ENCODE data around the gene RRP1B. TPM values are rescaled to one million over a fixed set of nuclear protein-coding genes. Genes with fewer than 3 reads are reported as not detected.
A peak's percentile ranks its signal among the peaks of the same experiment; 100 is the strongest.

The RRP1B gene
- total and polyA plus RNA-seq, 2 experiments from 2014 or later = 54.8 to 95.7 TPM

DNA sequence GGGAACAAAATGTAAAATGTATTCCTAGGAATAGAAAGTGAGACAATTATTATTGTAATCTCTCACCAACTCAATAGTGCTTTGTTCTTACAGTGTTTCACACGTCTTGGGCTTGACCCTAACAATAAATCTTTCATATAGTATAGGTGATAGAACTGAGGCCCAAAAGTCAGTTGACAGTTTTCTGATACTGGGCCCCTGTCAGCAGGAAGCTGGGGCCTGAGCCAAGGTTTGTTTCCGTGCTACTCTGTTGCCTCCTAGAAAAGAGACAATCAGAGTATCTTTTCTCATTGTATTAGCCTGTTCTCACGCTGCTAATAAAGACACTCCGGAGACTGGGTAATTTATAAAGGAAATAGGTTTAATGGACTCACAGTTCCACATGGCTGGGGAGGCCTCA lies 5.0 kb downstream of the RRP1B start:
- Histone ChIP-seq H4K20me1 (replicated peaks; ENCODE audit: insufficient read depth) (peaks cover 50% of the 10 kb centered on the region), H3K27me3 (ENCODE audit: insufficient read depth) (no peaks in the 10 kb centered on the region), H3K27ac (ENCODE audit: low read depth) (0 out of 2 replicates have a peak overlapping the region, but pooled peaks have one; percentile 26), H3K4me2 (no peak overlapping the region), H3K36me3 (ENCODE audit: insufficient read depth) (peaks cover 22% of the 10 kb centered on the region), H2AFZ (no peak overlapping the region), H3K4me3 (no peak overlapping the region), H3F3A (replicated peaks; ENCODE audit: low read depth) (0 out of 2 replicates have a peak, but pooled peaks cover 7% of the 10 kb centered on the region), H3K4me1 (ENCODE audit: insufficient read depth) (peaks cover 14% of the 10 kb centered on the region), H3K79me2 (replicated peaks; ENCODE audit: insufficient read depth) (peaks cover 98% of the 10 kb centered on the region), H3K9me2 (ENCODE audit: insufficient read depth) (no peaks in the 10 kb centered on the region)
- ATAC-seq = no peak
- H3K27ac Mint-ChIP-seq = no peak overlapping the region
- H3K9me3 Mint-ChIP-seq = no peaks in the 10 kb centered on the region
- no peak for TF ChIP-seq POLR2AphosphoS5 (IDR thresholded peaks at IDR 0.05; ENCODE audit: low read depth)
- no peak for TF ChIP-seq EZH2phosphoT487 (IDR thresholded peaks at IDR 0.05; ENCODE audit: unreplicated experiment)
- TF ChIP-seq CREB1 (CRISPR knock-in tag; IDR thresholded peaks at IDR 0.05; ENCODE audit: low read depth) = no peak
- TF ChIP-seq STAT1 (IDR thresholded peaks at IDR 0.05; ENCODE audit: unreplicated experiment) = no peak
- DNase-seq (ENCODE audit: low spot score) = no peak
- H3K4me3 Mint-ChIP-seq = no peak overlapping the region
- H3K4me1 Mint-ChIP-seq = peaks cover 27% of the 10 kb centered on the region
- peaks cover 6% of the 10 kb centered on the region for H3K27me3 Mint-ChIP-seq (ENCODE audit: insufficient read depth, low read depth, poor library complexity)
- H3K36me3 Mint-ChIP-seq (ENCODE audit: low read depth) = peaks cover 69% of the 10 kb centered on the region

DNA sequence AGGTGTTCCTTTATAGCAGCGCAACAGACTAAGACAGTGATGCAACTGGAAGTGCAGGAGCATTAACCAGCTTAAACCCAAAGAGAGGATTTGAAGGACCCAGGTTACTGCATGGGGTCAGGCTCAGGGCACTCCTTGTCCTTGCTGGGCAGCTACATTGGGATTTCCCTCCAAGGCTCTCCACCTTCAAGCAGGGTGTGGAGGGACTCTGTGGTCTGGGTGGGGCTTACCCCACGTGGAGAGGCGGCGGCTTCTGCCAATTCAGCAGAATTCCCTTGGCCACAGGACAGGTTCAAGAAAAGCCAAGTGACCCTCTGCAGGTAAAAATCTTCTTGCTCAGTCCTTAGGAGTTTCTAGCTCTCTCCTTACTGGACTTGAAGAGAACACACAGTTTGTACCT lies 6.5 kb downstream of the RRP1B start:
- Histone ChIP-seq H4K20me1 (replicated peaks; ENCODE audit: insufficient read depth) (peaks cover 56% of the 10 kb centered on the region), H3K79me2 (replicated peaks; ENCODE audit: insufficient read depth) (peaks cover 96% of the 10 kb centered on the region), H3K27me3 (ENCODE audit: insufficient read depth) (no peaks in the 10 kb centered on the region), H2AFZ (no peak overlapping the region), H3K4me2 (no peak overlapping the region), H3F3A (replicated peaks; ENCODE audit: low read depth) (0 out of 2 replicates have a peak, but pooled peaks cover 7% of the 10 kb centered on the region), H3K36me3 (ENCODE audit: insufficient read depth) (peaks cover 22% of the 10 kb centered on the region), H3K9me2 (ENCODE audit: insufficient read depth) (no peaks in the 10 kb centered on the region), H3K4me1 (ENCODE audit: insufficient read depth) (peaks cover 7% of the 10 kb centered on the region; the same call in 1 of the 2 replicates), H3K4me3 (no peak overlapping the region), H3K27ac (ENCODE audit: low read depth) (no peak overlapping the region)
- no peak for DNase-seq (ENCODE audit: low spot score)
- Mint-ChIP-seq H3K4me3 (no peak overlapping the region), H3K27ac (no peak overlapping the region), H3K27me3 (ENCODE audit: insufficient read depth, low read depth, poor library complexity) (peaks cover 3% of the 10 kb centered on the region), H3K4me1 (peaks cover 24% of the 10 kb centered on the region), H3K36me3 (ENCODE audit: low read depth) (peaks cover 74% of the 10 kb centered on the region), H3K9me3 (no peaks in the 10 kb centered on the region)
- ATAC-seq = no peak
- TF ChIP-seq EZH2phosphoT487 (IDR thresholded peaks at IDR 0.05; ENCODE audit: unreplicated experiment) (no peak), NANOG (IDR thresholded peaks at IDR 0.05; ENCODE audit: borderline replicate concordance) (no peak), STAT1 (IDR thresholded peaks at IDR 0.05; ENCODE audit: unreplicated experiment) (no peak), EZH2 (IDR thresholded peaks at IDR 0.05; ENCODE audit: low read depth, unreplicated experiment) (no peak), JUNB (IDR thresholded peaks at IDR 0.05; ENCODE audit: unreplicated experiment) (no peak), POLR2AphosphoS5 (IDR thresholded peaks at IDR 0.05; ENCODE audit: low read depth) (no peak), ZNF331 (CRISPR knock-in tag; IDR thresholded peaks at IDR 0.05; ENCODE audit: low read depth) (no peak), CREB1 (CRISPR knock-in tag; IDR thresholded peaks at IDR 0.05; ENCODE audit: low read depth) (no peak), ZNF114 (CRISPR knock-in tag; IDR thresholded peaks at IDR 0.05) (no peak)
- TF ChIP-seq, protein P1, sequence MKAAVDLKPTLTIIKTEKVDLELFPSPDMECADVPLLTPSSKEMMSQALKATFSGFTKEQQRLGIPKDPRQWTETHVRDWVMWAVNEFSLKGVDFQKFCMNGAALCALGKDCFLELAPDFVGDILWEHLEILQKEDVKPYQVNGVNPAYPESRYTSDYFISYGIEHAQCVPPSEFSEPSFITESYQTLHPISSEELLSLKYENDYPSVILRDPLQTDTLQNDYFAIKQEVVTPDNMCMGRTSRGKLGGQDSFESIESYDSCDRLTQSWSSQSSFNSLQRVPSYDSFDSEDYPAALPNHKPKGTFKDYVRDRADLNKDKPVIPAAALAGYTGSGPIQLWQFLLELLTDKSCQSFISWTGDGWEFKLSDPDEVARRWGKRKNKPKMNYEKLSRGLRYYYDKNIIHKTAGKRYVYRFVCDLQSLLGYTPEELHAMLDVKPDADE (IDR thresholded peaks at IDR 0.05) = no peak
- TF ChIP-seq, protein P2, sequence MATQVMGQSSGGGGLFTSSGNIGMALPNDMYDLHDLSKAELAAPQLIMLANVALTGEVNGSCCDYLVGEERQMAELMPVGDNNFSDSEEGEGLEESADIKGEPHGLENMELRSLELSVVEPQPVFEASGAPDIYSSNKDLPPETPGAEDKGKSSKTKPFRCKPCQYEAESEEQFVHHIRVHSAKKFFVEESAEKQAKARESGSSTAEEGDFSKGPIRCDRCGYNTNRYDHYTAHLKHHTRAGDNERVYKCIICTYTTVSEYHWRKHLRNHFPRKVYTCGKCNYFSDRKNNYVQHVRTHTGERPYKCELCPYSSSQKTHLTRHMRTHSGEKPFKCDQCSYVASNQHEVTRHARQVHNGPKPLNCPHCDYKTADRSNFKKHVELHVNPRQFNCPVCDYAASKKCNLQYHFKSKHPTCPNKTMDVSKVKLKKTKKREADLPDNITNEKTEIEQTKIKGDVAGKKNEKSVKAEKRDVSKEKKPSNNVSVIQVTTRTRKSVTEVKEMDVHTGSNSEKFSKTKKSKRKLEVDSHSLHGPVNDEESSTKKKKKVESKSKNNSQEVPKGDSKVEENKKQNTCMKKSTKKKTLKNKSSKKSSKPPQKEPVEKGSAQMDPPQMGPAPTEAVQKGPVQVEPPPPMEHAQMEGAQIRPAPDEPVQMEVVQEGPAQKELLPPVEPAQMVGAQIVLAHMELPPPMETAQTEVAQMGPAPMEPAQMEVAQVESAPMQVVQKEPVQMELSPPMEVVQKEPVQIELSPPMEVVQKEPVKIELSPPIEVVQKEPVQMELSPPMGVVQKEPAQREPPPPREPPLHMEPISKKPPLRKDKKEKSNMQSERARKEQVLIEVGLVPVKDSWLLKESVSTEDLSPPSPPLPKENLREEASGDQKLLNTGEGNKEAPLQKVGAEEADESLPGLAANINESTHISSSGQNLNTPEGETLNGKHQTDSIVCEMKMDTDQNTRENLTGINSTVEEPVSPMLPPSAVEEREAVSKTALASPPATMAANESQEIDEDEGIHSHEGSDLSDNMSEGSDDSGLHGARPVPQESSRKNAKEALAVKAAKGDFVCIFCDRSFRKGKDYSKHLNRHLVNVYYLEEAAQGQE (IDR thresholded peaks at IDR 0.05; ENCODE audit: unreplicated experiment) = no peak
- TF ChIP-seq, protein P3, sequence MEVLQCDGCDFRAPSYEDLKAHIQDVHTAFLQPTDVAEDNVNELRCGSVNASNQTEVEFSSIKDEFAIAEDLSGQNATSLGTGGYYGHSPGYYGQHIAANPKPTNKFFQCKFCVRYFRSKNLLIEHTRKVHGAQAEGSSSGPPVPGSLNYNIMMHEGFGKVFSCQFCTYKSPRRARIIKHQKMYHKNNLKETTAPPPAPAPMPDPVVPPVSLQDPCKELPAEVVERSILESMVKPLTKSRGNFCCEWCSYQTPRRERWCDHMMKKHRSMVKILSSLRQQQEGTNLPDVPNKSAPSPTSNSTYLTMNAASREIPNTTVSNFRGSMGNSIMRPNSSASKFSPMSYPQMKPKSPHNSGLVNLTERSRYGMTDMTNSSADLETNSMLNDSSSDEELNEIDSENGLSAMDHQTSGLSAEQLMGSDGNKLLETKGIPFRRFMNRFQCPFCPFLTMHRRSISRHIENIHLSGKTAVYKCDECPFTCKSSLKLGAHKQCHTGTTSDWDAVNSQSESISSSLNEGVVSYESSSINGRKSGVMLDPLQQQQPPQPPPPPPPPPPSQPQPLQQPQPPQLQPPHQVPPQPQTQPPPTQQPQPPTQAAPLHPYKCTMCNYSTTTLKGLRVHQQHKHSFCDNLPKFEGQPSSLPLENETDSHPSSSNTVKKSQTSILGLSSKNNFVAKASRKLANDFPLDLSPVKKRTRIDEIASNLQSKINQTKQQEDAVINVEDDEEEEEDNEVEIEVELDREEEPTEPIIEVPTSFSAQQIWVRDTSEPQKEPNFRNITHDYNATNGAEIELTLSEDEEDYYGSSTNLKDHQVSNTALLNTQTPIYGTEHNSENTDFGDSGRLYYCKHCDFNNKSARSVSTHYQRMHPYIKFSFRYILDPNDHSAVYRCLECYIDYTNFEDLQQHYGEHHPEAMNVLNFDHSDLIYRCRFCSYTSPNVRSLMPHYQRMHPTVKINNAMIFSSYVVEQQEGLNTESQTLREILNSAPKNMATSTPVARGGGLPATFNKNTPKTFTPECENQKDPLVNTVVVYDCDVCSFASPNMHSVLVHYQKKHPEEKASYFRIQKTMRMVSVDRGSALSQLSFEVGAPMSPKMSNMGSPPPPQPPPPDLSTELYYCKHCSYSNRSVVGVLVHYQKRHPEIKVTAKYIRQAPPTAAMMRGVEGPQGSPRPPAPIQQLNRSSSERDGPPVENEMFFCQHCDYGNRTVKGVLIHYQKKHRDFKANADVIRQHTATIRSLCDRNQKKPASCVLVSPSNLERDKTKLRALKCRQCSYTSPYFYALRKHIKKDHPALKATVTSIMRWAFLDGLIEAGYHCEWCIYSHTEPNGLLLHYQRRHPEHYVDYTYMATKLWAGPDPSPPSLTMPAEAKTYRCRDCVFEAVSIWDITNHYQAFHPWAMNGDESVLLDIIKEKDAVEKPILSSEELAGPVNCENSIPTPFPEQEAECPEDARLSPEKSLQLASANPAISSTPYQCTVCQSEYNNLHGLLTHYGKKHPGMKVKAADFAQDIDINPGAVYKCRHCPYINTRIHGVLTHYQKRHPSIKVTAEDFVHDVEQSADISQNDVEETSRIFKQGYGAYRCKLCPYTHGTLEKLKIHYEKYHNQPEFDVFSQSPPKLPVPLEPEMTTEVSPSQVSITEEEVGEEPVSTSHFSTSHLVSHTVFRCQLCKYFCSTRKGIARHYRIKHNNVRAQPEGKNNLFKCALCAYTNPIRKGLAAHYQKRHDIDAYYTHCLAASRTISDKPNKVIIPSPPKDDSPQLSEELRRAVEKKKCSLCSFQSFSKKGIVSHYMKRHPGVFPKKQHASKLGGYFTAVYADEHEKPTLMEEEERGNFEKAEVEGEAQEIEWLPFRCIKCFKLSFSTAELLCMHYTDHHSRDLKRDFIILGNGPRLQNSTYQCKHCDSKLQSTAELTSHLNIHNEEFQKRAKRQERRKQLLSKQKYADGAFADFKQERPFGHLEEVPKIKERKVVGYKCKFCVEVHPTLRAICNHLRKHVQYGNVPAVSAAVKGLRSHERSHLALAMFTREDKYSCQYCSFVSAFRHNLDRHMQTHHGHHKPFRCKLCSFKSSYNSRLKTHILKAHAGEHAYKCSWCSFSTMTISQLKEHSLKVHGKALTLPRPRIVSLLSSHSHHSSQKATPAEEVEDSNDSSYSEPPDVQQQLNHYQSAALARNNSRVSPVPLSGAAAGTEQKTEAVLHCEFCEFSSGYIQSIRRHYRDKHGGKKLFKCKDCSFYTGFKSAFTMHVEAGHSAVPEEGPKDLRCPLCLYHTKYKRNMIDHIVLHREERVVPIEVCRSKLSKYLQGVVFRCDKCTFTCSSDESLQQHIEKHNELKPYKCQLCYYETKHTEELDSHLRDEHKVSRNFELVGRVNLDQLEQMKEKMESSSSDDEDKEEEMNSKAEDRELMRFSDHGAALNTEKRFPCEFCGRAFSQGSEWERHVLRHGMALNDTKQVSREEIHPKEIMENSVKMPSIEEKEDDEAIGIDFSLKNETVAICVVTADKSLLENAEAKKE (CRISPR knock-in tag; IDR thresholded peaks at IDR 0.05) = no peak

Measured in GM23338 (cell line).